OCI-LY3 (cell line): ENCODE data around the gene SFXN3.

Source experiments
- H2AFZ ChIP-seq: fragments of 200-600, 300-600 bp; shearing (Covaris generic); 2 replicates; pipeline ENCODE4 v1.6.0; 2014; ENCODE audit warnings: antibody characterized with exemption, low read depth, low read length
- H3K27ac ChIP-seq: fragments of 200-600, 300-600 bp; sonication (generic); 2 replicates; pipeline ENCODE4 v1.5.1; 2014; ENCODE audit warnings: mild to moderate bottlenecking, low read length, moderate library complexity, mixed read lengths
- H3K27me3 ChIP-seq: fragments of 200-600, 300-600 bp; sonication (generic); 2 replicates; pipeline ENCODE4 v1.6.1; 2014; ENCODE audit warnings: low read depth, low read length, mixed read lengths
- H3K36me3 ChIP-seq: fragments of 200-600, 300-600 bp; sonication (generic); replicated peaks from 2 replicates; pipeline ENCODE3; 2014; ENCODE audit warnings: low read depth, low read length, mixed read lengths
- H3K4me1 ChIP-seq: fragments of 300-600, 200-600 bp; sonication (generic); 2 replicates; pipeline ENCODE4 v1.6.1; 2014; ENCODE audit warnings: low read length, mixed read lengths
- H3K4me2 ChIP-seq: fragments of 200-600, 300-600 bp; sonication (generic); 2 replicates; pipeline ENCODE4 v1.6.1; 2014; ENCODE audit warnings: low read length, mixed read lengths
- H3K4me3 ChIP-seq: fragments of 300-600, 200-600 bp; sonication (generic); 2 replicates; pipeline ENCODE4 v1.5.1; 2014; ENCODE audit warnings: antibody characterized with exemption, mild to moderate bottlenecking, low read length, moderate library complexity
- H3K79me2 ChIP-seq: fragments of 300-600, 200-600 bp; shearing (Covaris generic); 2 replicates; pipeline ENCODE4 v1.6.1; 2014; ENCODE audit warnings: mild to moderate bottlenecking, low read length, mixed read lengths
- H3K9ac ChIP-seq: fragments of 300-600, 200-600 bp; shearing (Covaris generic); 2 replicates; pipeline ENCODE4 v1.6.0; 2014; ENCODE audit warnings: mild to moderate bottlenecking, low read length, moderate library complexity
- H3K9me3 ChIP-seq: fragments of 200-600, 300-600 bp; shearing (Covaris generic); 2 replicates; pipeline ENCODE4 v1.6.1; 2014; ENCODE audit warnings: low read length, mixed read lengths; ENCODE audit not compliant: insufficient read depth
- H4K20me1 ChIP-seq: fragments of 200-600, 300-600 bp; sonication (generic); 2 replicates; pipeline ENCODE4 v1.6.1; 2016; ENCODE audit warnings: low read length, mixed read lengths; ENCODE audit not compliant: insufficient read depth
- CTCF ChIP-seq: fragments of 200-600, 300-600 bp; sonication (generic); IDR thresholded peaks from 2 replicates; pipeline ENCODE4 v1.5.1; 2014; ENCODE audit warnings: antibody characterized with exemption, low read length, low read depth
- EZH2phosphoT487 ChIP-seq: fragments of 200-600 bp; shearing (Covaris generic); IDR thresholded peaks from 2 replicates; pipeline ENCODE4 v1.6.1; 2018; ENCODE audit warnings: antibody characterized with exemption, mixed run types, low read depth

Gene SFXN3

GRCh38 chr10:101000915-101001658, 29.9 kb upstream of the SFXN3 start:
- peaks cover 14% of the 10 kb centered on the region for H3K4me1 ChIP-seq
- H3K9ac ChIP-seq, result no peak overlapping the region
- peaks cover 6% of the 10 kb centered on the region; the same call in 1 of the 2 replicates for H3K79me2 ChIP-seq
- H3K9me3 ChIP-seq, result no peaks in the 10 kb centered on the region
- no peak overlapping the region for H2AFZ ChIP-seq
- H3K27me3 ChIP-seq, result no peaks in the 10 kb centered on the region
- H4K20me1 ChIP-seq, result no peaks in the 10 kb centered on the region
- TF ChIP-seq EZH2phosphoT487 (no peak), CTCF (no peak)
- no peak overlapping the region for H3K4me2 ChIP-seq
- H3K4me3 ChIP-seq, result no peak overlapping the region
- H3K27ac ChIP-seq, result no peak overlapping the region
- no peaks in the 10 kb centered on the region for H3K36me3 ChIP-seq

GRCh38 chr10:101001659-101002035, 29.4 kb upstream of the SFXN3 start:
- no peak overlapping the region for H2AFZ ChIP-seq
- H3K27ac ChIP-seq, result no peak overlapping the region
- H3K4me3 ChIP-seq, result no peak overlapping the region
- H3K4me1 ChIP-seq, result peaks cover 9% of the 10 kb centered on the region
- H3K27me3 ChIP-seq, result no peaks in the 10 kb centered on the region
- no peaks in the 10 kb centered on the region for H4K20me1 ChIP-seq
- H3K9ac ChIP-seq, result no peak overlapping the region
- H3K36me3 ChIP-seq, result no peaks in the 10 kb centered on the region
- no peaks in the 10 kb centered on the region for H3K9me3 ChIP-seq
- H3K4me2 ChIP-seq, result no peak overlapping the region
- no peak for TF ChIP-seq EZH2phosphoT487
- TF ChIP-seq CTCF, result no peak
- peaks cover 6% of the 10 kb centered on the region; the same call in 1 of the 2 replicates for H3K79me2 ChIP-seq

GRCh38 chr10:101002456-101002855, 28.6 kb upstream of the SFXN3 start:
- Histone ChIP-seq H3K4me1 (peaks cover 7% of the 10 kb centered on the region), H3K79me2 (peaks cover 6% of the 10 kb centered on the region; the same call in 1 of the 2 replicates), H3K27ac (no peak overlapping the region), H3K36me3 (no peaks in the 10 kb centered on the region), H3K9me3 (no peaks in the 10 kb centered on the region), H3K27me3 (no peaks in the 10 kb centered on the region), H3K4me2 (no peak overlapping the region), H4K20me1 (no peaks in the 10 kb centered on the region), H3K4me3 (no peak overlapping the region), H2AFZ (no peak overlapping the region), H3K9ac (no peak overlapping the region)
- TF ChIP-seq CTCF (no peak), EZH2phosphoT487 (no peak)

- Histone ChIP-seq H3K27ac (no peak overlapping the region), H2AFZ (no peak overlapping the region), H3K27me3 (no peaks in the 10 kb centered on the region), H3K4me2 (no peak overlapping the region), H3K36me3 (no peaks in the 10 kb centered on the region), H3K79me2 (peaks cover 1% of the 10 kb centered on the region; the same call in 1 of the 2 replicates), H3K4me1 (peaks cover 2% of the 10 kb centered on the region), H3K9ac (no peak overlapping the region), H3K9me3 (no peaks in the 10 kb centered on the region), H3K4me3 (no peak overlapping the region), H4K20me1 (no peaks in the 10 kb centered on the region)
- no peak for TF ChIP-seq CTCF
- TF ChIP-seq EZH2phosphoT487, result no peak
Observed at GRCh38 chr10:101003639-101004206, 27.3 kb upstream of the SFXN3 start.
